ENCODE measurements around the gene SLC24A3.

GRCh38 chr20:19605786-19606485 is 393.5 kb downstream of the SLC24A3 start:
- TF ChIP-seq CTCF (IDR thresholded peaks at IDR 0.05; ENCODE audit: poor library complexity) (no peak), EZH2phosphoT487 (IDR thresholded peaks at IDR 0.05; ENCODE audit: low read depth, severe bottlenecking, unreplicated experiment) (no peak)
